IMR-90 (cell line): ENCODE measurements around the gene MMD2. TPM values are rescaled to one million over a fixed set of nuclear protein-coding genes. Genes with fewer than 3 reads are reported as not detected.

Experiments used
- ATAC-seq: fragments of 200-7000 bp; cut with Tn5 transposase; 2 replicates; pipeline ENCODE4 v1.9.1; 2020; ENCODE audit warnings: low read depth, mild to moderate bottlenecking, moderate library complexity
- BruUV-seq: library from RNA; stranded (reverse); fragments of 400-500 nt; replicated peaks from 2 replicates; lab custom pipeline; 2021; lab: Mats Ljungman, UMichigan
- CTCF ChIA-PET: fragments of 300-600 bp; formaldehyde crosslinking; extraction: SDS; loops from one replicate; lab custom pipeline; 2021; ENCODE audit warnings: antibody characterized with exemption; lab: Yijun Ruan, JAX
- POLR2A ChIA-PET: fragments of 300-600 bp; sonication (Branson Sonifier 250); formaldehyde crosslinking; loops from one replicate; lab custom pipeline; 2022; ENCODE audit warnings: antibody characterized with exemption; ENCODE audit not compliant: unreplicated experiment; lab: Charles Lee
- DNase-seq: peaks from one replicate; pipeline ENCODE4 v3.0.0; 2013
- H2AFZ ChIP-seq: replicated peaks from 2 replicates; pipeline ENCODE3; 2013; ENCODE audit warnings: low read length, mild to moderate bottlenecking; ENCODE audit not compliant: poor library complexity
- H2AK5ac ChIP-seq: 2 replicates; pipeline ENCODE4 v1.6.1; 2013; ENCODE audit warnings: low read depth, low read length, inconsistent platforms
- H2AK9ac ChIP-seq: replicated peaks from 2 replicates; pipeline ENCODE3; 2013; ENCODE audit warnings: mild to moderate bottlenecking, low read depth, low read length, moderate library complexity; ENCODE audit not compliant: poor library complexity
- H2BK120ac ChIP-seq: 2 replicates; pipeline ENCODE4 v1.6.1; 2013; ENCODE audit warnings: low read depth, low read length, inconsistent platforms
- H2BK15ac ChIP-seq: 3 replicates; pipeline ENCODE4 v1.6.1; 2013; ENCODE audit warnings: low read depth, low read length, inconsistent platforms
- H2BK20ac ChIP-seq: 2 replicates; pipeline ENCODE4 v1.6.1; 2013; ENCODE audit warnings: low read depth, mild to moderate bottlenecking, inconsistent platforms, low read length, moderate library complexity
- H2BK5ac ChIP-seq: 2 replicates; pipeline ENCODE4 v1.6.1; 2013; ENCODE audit warnings: mild to moderate bottlenecking, low read depth, low read length, inconsistent platforms; ENCODE audit not compliant: poor library complexity, severe bottlenecking
- H3K14ac ChIP-seq: replicated peaks from 2 replicates; pipeline ENCODE4 v1.6.1; 2013; ENCODE audit warnings: low read depth, low read length, inconsistent platforms
- H3K18ac ChIP-seq: 2 replicates; pipeline ENCODE4 v1.6.1; 2013; ENCODE audit warnings: low read depth, low read length, control low read depth
- H3K23ac ChIP-seq: 2 replicates; pipeline ENCODE4 v1.6.1; 2013; ENCODE audit warnings: low read depth, low read length, inconsistent platforms
- H3K27ac ChIP-seq: 2 replicates; pipeline ENCODE4 v1.5.1; 2013; ENCODE audit warnings: mild to moderate bottlenecking, control low read depth, low read length; ENCODE audit not compliant: insufficient read depth
- H3K27me3 ChIP-seq: 2 replicates; pipeline ENCODE4 v1.6.1; 2013; ENCODE audit warnings: low read length; ENCODE audit not compliant: control insufficient read depth, insufficient read depth
- H3K36me3 ChIP-seq: 2 replicates; pipeline ENCODE4 v1.6.1; 2013; ENCODE audit warnings: low read length, mixed read lengths; ENCODE audit not compliant: control insufficient read depth, insufficient read depth
- H3K4ac ChIP-seq: 2 replicates; pipeline ENCODE4 v1.6.1; 2013; ENCODE audit warnings: low read depth, low read length, inconsistent platforms
- H3K4me1 ChIP-seq: 2 replicates; pipeline ENCODE4 v1.6.1; 2013; ENCODE audit warnings: low read length, mixed read lengths; ENCODE audit not compliant: control insufficient read depth, insufficient read depth
- H3K4me2 ChIP-seq: 2 replicates; pipeline ENCODE4 v1.6.1; 2013; ENCODE audit warnings: low read depth, mild to moderate bottlenecking, control low read depth, low read length, moderate library complexity
- H3K4me3 ChIP-seq: 2 replicates; pipeline ENCODE4 v1.5.1; 2013; ENCODE audit warnings: low read depth, mild to moderate bottlenecking, control low read depth, low read length, moderate library complexity; ENCODE audit not compliant: insufficient read depth
- H3K56ac ChIP-seq: 2 replicates; pipeline ENCODE4 v1.6.1; 2013; ENCODE audit warnings: low read length, inconsistent platforms; ENCODE audit not compliant: insufficient read depth; ENCODE audit errors: extremely low read depth
- H3K79me1 ChIP-seq, 2 experiments: 2 replicates each; pipeline ENCODE4 v1.6.1; 2013; ENCODE audit warnings: low read length in 2 of 2, inconsistent platforms in 1 of 2, low read depth in 1 of 2
- H3K9ac ChIP-seq: 2 replicates; pipeline ENCODE4 v1.6.1; 2013; ENCODE audit warnings: low read depth, low read length, control low read depth
- H3K9me1 ChIP-seq: 2 replicates; pipeline ENCODE4 v1.6.1; 2013; ENCODE audit warnings: low read length, inconsistent platforms; ENCODE audit not compliant: insufficient read depth
- H3K9me3 ChIP-seq: 2 replicates; pipeline ENCODE4 v1.6.1; 2013; ENCODE audit warnings: low read length; ENCODE audit not compliant: control insufficient read depth, insufficient read depth
- H4K20me1 ChIP-seq: 2 replicates; pipeline ENCODE4 v1.6.1; 2013; ENCODE audit warnings: low read length, inconsistent platforms; ENCODE audit not compliant: insufficient read depth
- H4K5ac ChIP-seq: 2 replicates; pipeline ENCODE4 v1.6.1; 2013; ENCODE audit warnings: mild to moderate bottlenecking, low read depth, low read length, control low read depth
- H4K8ac ChIP-seq, 2 experiments: 2 replicates each; pipeline ENCODE4 v1.6.1; 2013; ENCODE audit warnings: low read depth in 2 of 2, low read length in 2 of 2, control low read depth in 1 of 2, inconsistent platforms in 1 of 2
- H4K91ac ChIP-seq: 2 replicates; pipeline ENCODE4 v1.6.1; 2013; ENCODE audit warnings: low read depth, low read length, inconsistent platforms; ENCODE audit not compliant: insufficient read depth
- BHLHE40 ChIP-seq: fragments of 150-350 bp; IDR thresholded peaks from 2 replicates; pipeline ENCODE4 v1.6.1; 2016; ENCODE audit warnings: mild to moderate bottlenecking, low read depth, low read length
- MAFK ChIP-seq: IDR thresholded peaks from 2 replicates; pipeline ENCODE4 v1.6.1; 2012; ENCODE audit warnings: low read depth, low read length, improper control_type of control experiment
- MAZ ChIP-seq: IDR thresholded peaks from 2 replicates; pipeline ENCODE4 v1.6.1; 2012; ENCODE audit warnings: low read depth, mild to moderate bottlenecking, low read length, improper control_type of control experiment, moderate library complexity, borderline replicate concordance
- MXI1 ChIP-seq: IDR thresholded peaks from 2 replicates; pipeline ENCODE4 v1.6.1; 2012; ENCODE audit warnings: low read depth, mild to moderate bottlenecking, low read length, moderate library complexity, borderline replicate concordance
- POLR2A ChIP-seq: IDR thresholded peaks from 2 replicates; pipeline ENCODE4 v1.6.1; 2012; ENCODE audit warnings: mild to moderate bottlenecking, low read depth, low read length
- RAD21 ChIP-seq: IDR thresholded peaks from 2 replicates; pipeline ENCODE4 v1.6.1; 2012; ENCODE audit warnings: low read length, improper control_type of control experiment
- RCOR1 ChIP-seq: IDR thresholded peaks from 2 replicates; pipeline ENCODE4 v1.6.1; 2012; ENCODE audit warnings: mild to moderate bottlenecking, low read length, improper control_type of control experiment; ENCODE audit not compliant: insufficient replicate concordance
- RFX5 ChIP-seq: IDR thresholded peaks from 2 replicates; pipeline ENCODE4 v1.8.0; 2012; ENCODE audit warnings: low read depth, mild to moderate bottlenecking, low read length, moderate library complexity
- SMC3 ChIP-seq: fragments of 150-350 bp; IDR thresholded peaks from 2 replicates; pipeline ENCODE4 v1.6.1; 2016; ENCODE audit warnings: low read depth, mild to moderate bottlenecking, antibody characterized with exemption, low read length, moderate library complexity
- WGBS, 2 experiments: methylation state at CpG; one replicate each; pipeline versions ENCODE4 v1.1.5 to v1.1.7; 2013; ENCODE audit warnings: missing lambda C conversion rate in 2 of 2; ENCODE audit not compliant: insufficient read length in 1 of 2; ENCODE audit errors: extremely low coverage in 2 of 2; 5-methylcytosine and 5-hydroxymethylcytosine counted together
- dilution Hi-C: fragments of 300-500 bp; cut with HindIII; formaldehyde crosslinking; loops from one replicate; pipeline ENCODE4 v1.14.3; 2018; ENCODE audit warnings: low sequenced_read_pairs; ENCODE audit not compliant: unreplicated experiment
- in situ Hi-C: fragments of 300-500 bp; cut with MboI; formaldehyde crosslinking; loops from 3 replicates; pipeline ENCODE4 v1.14.3; 2019; ENCODE audit warnings: low sequenced_read_pairs, inconsistent platforms, mixed read lengths
- intact Hi-C: fragments of 100-400 bp; cut with micrococcal nuclease; formaldehyde crosslinking; loops from 2 replicates; pipeline ENCODE4 v1.10.0; 2022
- polyA plus RNA-seq, 3 experiments: library from polyadenylated mRNA; depleted of rRNA; stranded (reverse); fragments of >200 nt; gene quantifications; 2 replicates each; pipeline ENCODE4 v1.2.3, GENCODE V29; 2012; ENCODE audit warnings: low replicate concordance in 1 of 3
- total RNA-seq: library from RNA; depleted of rRNA; stranded (reverse); fragments of >200 nt; gene quantifications from 2 replicates; pipeline ENCODE4 v1.2.3, GENCODE V29; 2012

Gene MMD2
- total and polyA plus RNA-seq, 2 of the 4 experiments (the other 2 are of a cell fraction), result not detected

DNA sequence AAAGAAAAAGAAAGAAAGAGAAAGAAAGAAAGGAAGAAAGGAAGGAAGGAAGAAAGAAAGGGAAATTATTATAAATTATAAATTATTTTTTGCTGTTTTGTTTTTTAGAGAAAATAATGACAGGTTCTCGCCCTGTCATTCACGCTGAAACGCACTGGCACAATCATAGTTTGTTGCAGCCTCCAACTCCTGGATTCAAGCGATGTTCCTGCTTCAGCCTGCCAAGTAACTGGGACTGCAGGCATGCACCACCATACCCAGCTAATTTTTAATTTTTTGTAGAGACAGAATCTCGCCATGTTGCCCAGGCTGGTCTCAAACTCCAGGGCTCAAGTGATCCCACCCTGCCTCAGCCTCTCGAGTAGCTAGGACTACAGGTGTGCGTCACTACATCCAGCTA lies 21.6 kb downstream of the MMD2 start:
- H3K79me1 ChIP-seq, result no peaks in the 10 kb centered on the region
- H4K91ac ChIP-seq, result no peak overlapping the region
- no peaks in the 10 kb centered on the region for H3K9me3 ChIP-seq
- H2BK5ac ChIP-seq, result no peak overlapping the region
- in situ Hi-C loops, result no loop called here
- H2AK5ac ChIP-seq, result no peak overlapping the region
- H4K8ac ChIP-seq, result no peak overlapping the region
- ATAC-seq (no peak), DNase-seq (no peak)
- H4K5ac ChIP-seq, result no peak overlapping the region
- BruUV-seq, result no TSS peak
- intact Hi-C loops, result no loop called here
- no peak overlapping the region for H2BK20ac ChIP-seq
- no peak overlapping the region for H2BK15ac ChIP-seq
- no peaks in the 10 kb centered on the region; the same call in 1 of the 2 replicates for H3K27me3 ChIP-seq
- H3K14ac ChIP-seq, result no peak overlapping the region
- no peaks in the 10 kb centered on the region for H3K9me1 ChIP-seq
- 94% methylated on average over 3 of the region's 7 CpGs; no CpG with 5 or more reads in 1 of the 2 experiments for WGBS, 2 experiments
- no peak overlapping the region for H3K4ac ChIP-seq
- H3K9ac ChIP-seq, result no peak overlapping the region
- dilution Hi-C loops, result no loop called here
- H3K36me3 ChIP-seq, result no peaks in the 10 kb centered on the region
- H3K4me1 ChIP-seq, result no peaks in the 10 kb centered on the region
- H2BK120ac ChIP-seq, result no peak overlapping the region
- CTCF ChIA-PET, result no interaction called here
- no peak overlapping the region for H3K18ac ChIP-seq
- no peak overlapping the region for H2AK9ac ChIP-seq
- no peaks in the 10 kb centered on the region for H4K20me1 ChIP-seq
- no peak overlapping the region for H3K27ac ChIP-seq
- no peak overlapping the region for H3K56ac ChIP-seq
- H3K23ac ChIP-seq, result no peak overlapping the region
- no peak overlapping the region for H3K4me3 ChIP-seq
- TF ChIP-seq POLR2A, result no peak
- no peak for TF ChIP-seq RAD21
- no peak for TF ChIP-seq MAZ
- TF ChIP-seq RFX5, result no peak
- TF ChIP-seq MXI1, result no peak
- no peak for TF ChIP-seq SMC3
- no peak for TF ChIP-seq BHLHE40
- no peak for TF ChIP-seq MAFK
- no peak for TF ChIP-seq RCOR1
- POLR2A ChIA-PET, result no interaction called here
- no peak overlapping the region for H3K4me2 ChIP-seq
- H2AFZ ChIP-seq, result no peak overlapping the region
